Nephron progenitor cell (in vitro differentiated cells): ENCODE measurements around the gene HIGD1A.
A peak's percentile ranks its signal among the peaks of the same experiment; 100 is the strongest.

ENCODE experiments used
- DNase-seq: peaks from one replicate; pipeline ENCODE4 v3.0.0; 2021
- H3K27ac Mint-ChIP-seq: 2 replicates; pipeline ENCODE4 v1.8.0; 2021; ENCODE audit warnings: mild to moderate bottlenecking, moderate library complexity, mixed read lengths
- H3K27me3 Mint-ChIP-seq: 2 replicates; pipeline ENCODE4 v1.8.0; 2021; ENCODE audit warnings: mild to moderate bottlenecking, low read depth, mixed read lengths; ENCODE audit not compliant: poor library complexity
- H3K36me3 Mint-ChIP-seq: 2 replicates; pipeline ENCODE4 v1.8.0; 2021; ENCODE audit warnings: low read depth, mixed read lengths
- H3K4me1 Mint-ChIP-seq: 2 replicates; pipeline ENCODE4 v1.8.0; 2021; ENCODE audit warnings: mixed read lengths
- H3K4me3 Mint-ChIP-seq: 2 replicates; pipeline ENCODE4 v1.8.0; 2021; ENCODE audit warnings: mild to moderate bottlenecking, moderate library complexity, mixed read lengths
- H3K9me3 Mint-ChIP-seq: 2 replicates; pipeline ENCODE4 v1.8.0; 2021; ENCODE audit warnings: mild to moderate bottlenecking, moderate library complexity, mixed read lengths
- TF ChIP-seq, protein P1 (sequence below): fragments of 200-600 bp; sonication (generic); IDR thresholded peaks from 2 replicates; pipeline ENCODE4 v1.5.0; 2021; ENCODE audit warnings: antibody characterized with exemption

Gene HIGD1A

DNA sequence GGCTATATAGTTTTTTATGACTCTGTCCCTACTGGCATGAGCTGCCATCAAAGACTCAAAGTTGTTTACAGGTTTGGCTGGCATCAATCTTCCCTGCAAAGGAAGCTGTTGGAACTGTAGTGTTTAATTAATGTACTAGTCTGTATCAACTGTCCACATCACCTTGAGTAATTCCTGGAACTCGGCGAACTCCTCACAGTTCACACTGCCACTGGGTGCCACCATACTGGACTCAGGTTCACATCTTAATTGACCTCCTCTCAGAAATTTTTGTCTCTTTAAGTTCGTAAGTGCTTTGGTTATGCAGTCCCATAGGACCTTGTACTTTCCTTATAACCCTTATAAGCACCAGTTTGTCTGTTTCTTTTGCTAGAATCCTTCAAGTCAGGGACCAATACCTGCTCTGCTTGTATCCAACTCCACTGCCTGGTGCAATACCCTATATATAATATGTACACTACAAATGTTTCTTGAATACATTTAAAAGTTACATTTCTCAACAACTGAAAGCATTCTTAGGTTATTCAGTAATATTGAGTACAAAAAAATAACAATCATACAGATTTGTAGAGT, 3.2 kb downstream of the HIGD1A start:
- H3K27ac Mint-ChIP-seq = peak overlapping the region; percentile 7
- H3K9me3 Mint-ChIP-seq = peaks cover 15% of the 10 kb centered on the region
- peak overlapping the region; percentile 16 for H3K4me3 Mint-ChIP-seq
- H3K36me3 Mint-ChIP-seq = peaks cover 26% of the 10 kb centered on the region
- TF ChIP-seq, protein P1, sequence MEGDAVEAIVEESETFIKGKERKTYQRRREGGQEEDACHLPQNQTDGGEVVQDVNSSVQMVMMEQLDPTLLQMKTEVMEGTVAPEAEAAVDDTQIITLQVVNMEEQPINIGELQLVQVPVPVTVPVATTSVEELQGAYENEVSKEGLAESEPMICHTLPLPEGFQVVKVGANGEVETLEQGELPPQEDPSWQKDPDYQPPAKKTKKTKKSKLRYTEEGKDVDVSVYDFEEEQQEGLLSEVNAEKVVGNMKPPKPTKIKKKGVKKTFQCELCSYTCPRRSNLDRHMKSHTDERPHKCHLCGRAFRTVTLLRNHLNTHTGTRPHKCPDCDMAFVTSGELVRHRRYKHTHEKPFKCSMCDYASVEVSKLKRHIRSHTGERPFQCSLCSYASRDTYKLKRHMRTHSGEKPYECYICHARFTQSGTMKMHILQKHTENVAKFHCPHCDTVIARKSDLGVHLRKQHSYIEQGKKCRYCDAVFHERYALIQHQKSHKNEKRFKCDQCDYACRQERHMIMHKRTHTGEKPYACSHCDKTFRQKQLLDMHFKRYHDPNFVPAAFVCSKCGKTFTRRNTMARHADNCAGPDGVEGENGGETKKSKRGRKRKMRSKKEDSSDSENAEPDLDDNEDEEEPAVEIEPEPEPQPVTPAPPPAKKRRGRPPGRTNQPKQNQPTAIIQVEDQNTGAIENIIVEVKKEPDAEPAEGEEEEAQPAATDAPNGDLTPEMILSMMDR = no peak
- H3K27me3 Mint-ChIP-seq = peaks cover 5% of the 10 kb centered on the region
- no peak for DNase-seq
- peaks cover 60% of the 10 kb centered on the region for H3K4me1 Mint-ChIP-seq

DNA sequence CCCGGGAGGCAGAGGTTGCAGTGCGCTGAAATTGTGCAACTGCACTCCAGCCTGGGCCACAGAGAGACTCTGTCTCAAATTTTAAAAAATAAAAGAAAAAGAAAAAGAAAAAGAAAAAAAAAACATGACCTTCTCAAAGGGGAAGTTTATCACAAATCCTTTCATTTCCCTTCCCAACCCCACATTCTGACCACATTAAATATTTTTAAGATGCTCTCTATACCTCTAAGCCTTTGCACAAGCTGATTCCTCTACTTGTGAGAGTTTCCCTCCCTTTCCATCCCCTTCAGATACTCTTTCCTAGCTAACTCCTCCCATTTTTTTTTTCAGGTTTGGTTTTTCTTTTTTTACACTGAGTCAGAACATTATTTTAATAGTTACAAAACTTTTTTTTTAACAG, 4.0 kb downstream of the HIGD1A start:
- no peak for DNase-seq
- H3K27ac Mint-ChIP-seq = no peak overlapping the region
- H3K9me3 Mint-ChIP-seq = peaks cover 15% of the 10 kb centered on the region
- TF ChIP-seq, protein P1 = no peak
- H3K4me3 Mint-ChIP-seq = no peak overlapping the region
- peaks cover 35% of the 10 kb centered on the region for H3K36me3 Mint-ChIP-seq
- H3K27me3 Mint-ChIP-seq = no peaks in the 10 kb centered on the region
- peaks cover 53% of the 10 kb centered on the region for H3K4me1 Mint-ChIP-seq

DNA sequence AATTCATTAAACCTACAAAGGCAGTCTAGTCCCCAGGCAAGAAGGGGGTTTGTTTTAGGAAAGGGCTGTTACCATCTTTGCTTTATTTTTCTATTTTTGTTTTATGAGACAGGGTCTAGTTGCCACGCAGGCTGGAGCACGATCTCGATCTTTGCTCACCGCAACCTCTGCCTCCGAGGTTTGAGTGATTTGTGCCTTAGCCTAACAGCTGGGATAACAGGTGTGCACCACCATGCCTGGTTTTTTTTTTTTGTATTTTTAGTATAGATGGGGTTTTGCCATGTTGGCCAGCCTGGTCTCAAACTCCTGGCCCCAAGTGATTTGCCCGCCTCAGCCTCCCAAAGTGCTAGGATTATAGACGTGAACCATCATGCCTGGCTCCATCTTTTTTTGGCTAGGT, 4.9 kb downstream of the HIGD1A start:
- H3K27ac Mint-ChIP-seq = no peak overlapping the region
- H3K27me3 Mint-ChIP-seq = no peaks in the 10 kb centered on the region
- H3K9me3 Mint-ChIP-seq = peaks cover 15% of the 10 kb centered on the region
- DNase-seq = no peak
- no peak overlapping the region for H3K4me3 Mint-ChIP-seq
- TF ChIP-seq, protein P1 = no peak
- peaks cover 47% of the 10 kb centered on the region for H3K4me1 Mint-ChIP-seq
- peaks cover 42% of the 10 kb centered on the region for H3K36me3 Mint-ChIP-seq

DNA sequence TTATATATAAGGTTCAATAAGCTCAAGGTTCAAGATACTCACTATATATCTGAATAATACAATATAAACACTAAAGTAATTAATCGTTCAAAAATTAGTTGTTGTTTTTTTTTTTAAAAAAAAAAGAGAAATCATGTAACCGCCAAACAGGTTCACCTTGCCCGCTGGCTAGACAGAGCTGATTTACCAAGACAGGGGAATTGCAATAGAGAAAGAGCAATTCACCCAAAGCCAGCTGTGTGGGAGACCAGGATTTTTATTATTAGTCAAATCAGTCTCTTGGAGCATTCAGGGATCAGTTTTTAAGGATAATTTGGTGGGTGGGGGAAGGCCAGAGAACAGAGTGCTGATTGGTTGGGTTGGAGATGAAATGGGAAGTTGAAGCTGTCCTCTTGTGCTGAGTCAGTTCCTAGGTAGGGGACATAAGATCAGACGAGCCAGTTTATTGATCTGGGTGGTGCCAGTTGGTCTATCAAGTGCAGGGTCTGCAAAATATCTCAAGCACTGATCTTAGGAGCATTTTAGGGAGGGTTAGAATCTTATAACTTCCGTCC, 7.9 kb downstream of the HIGD1A start:
- TF ChIP-seq, protein P1 = no peak
- Mint-ChIP-seq H3K4me3 (no peak overlapping the region), H3K36me3 (peaks cover 69% of the 10 kb centered on the region), H3K9me3 (peaks cover 15% of the 10 kb centered on the region), H3K27me3 (no peaks in the 10 kb centered on the region), H3K27ac (no peak overlapping the region), H3K4me1 (peaks cover 21% of the 10 kb centered on the region)
- DNase-seq = no peak

DNA sequence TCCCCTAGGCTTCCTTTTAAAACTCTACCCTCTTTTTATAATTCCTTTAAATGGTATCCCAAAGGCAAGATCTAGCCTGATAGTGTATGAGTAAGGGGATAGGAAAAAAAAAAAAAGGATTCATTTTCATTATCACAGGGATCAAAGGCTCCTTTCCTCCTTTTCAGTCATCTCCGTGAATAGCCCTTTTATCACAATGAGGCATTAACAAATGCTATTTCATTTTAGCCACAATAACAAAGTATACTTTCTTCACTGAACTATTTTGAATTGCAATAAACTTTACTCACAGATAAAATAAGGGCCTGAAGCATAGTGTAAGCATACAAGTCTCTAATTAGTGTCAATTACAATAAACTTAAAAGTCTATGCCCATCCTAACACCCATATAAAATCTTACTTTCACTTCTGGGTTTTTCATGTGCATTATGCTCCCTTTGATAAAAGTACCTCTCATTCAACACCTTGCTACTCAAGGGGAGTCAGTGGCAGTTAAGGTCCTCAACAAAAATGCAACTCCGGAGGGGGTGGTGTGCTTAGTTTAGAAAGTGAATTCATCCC, 8.6 kb downstream of the HIGD1A start:
- Mint-ChIP-seq H3K27me3 (no peaks in the 10 kb centered on the region), H3K27ac (no peak overlapping the region), H3K4me1 (peaks cover 14% of the 10 kb centered on the region), H3K9me3 (peaks cover 15% of the 10 kb centered on the region), H3K4me3 (no peak overlapping the region), H3K36me3 (peaks cover 69% of the 10 kb centered on the region)
- TF ChIP-seq, protein P1 = no peak
- no peak for DNase-seq
